Measurements from ENCODE around the gene PIK3C2B.

DNA sequence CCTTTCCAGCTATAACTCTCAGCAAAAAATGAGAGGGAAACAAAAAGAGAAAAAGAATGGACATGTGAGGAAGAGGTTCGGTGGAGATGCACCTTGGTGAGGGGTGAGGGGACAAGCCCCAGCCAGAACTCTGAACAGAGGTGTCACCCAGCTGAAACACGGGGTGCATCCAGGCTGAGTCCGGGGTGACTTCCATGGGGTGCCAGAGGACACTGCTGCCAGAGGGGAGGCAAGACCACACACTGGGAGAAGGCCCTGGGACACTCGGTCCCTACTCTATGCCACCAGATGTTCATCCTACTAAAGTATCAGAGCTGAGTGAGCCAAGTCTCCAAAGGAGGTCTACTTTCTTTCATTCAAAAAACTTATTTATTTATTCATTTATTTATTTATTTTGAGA is 46.9 kb downstream of the PIK3C2B start:
- TF ChIP-seq CTCF (IDR thresholded peaks at IDR 0.05; ENCODE audit: low read depth, low read length, missing input control) (no peak), ATF3 (IDR thresholded peaks at IDR 0.05) (no peak), JUND (IDR thresholded peaks at IDR 0.05) (no peak), NR2F2 (IDR thresholded peaks at IDR 0.05) (no peak), TAF1 (conservative IDR thresholded peaks at IDR 0.05) (no peak), EGR1 (IDR thresholded peaks at IDR 0.05; ENCODE audit: low read depth in 2 of 2) (no peak), ZBTB33 (IDR thresholded peaks at IDR 0.05) (no peak), REST (IDR thresholded peaks at IDR 0.05) (no peak), RAD21 (IDR thresholded peaks at IDR 0.05) (no peak)
- TF ChIP-seq, protein P1, sequence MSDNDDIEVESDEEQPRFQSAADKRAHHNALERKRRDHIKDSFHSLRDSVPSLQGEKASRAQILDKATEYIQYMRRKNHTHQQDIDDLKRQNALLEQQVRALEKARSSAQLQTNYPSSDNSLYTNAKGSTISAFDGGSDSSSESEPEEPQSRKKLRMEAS (IDR thresholded peaks at IDR 0.05) = no peak
